GM20000 (cell line): ENCODE measurements around the gene FOXG1.

Experiments
- DNase-seq: peaks from one replicate; pipeline ENCODE4 v3.0.0; 2012; ENCODE audit warnings: low spot score
- TF ChIP-seq, protein P1 (sequence below): IDR thresholded peaks from 2 replicates; pipeline ENCODE4 v1.5.1; 2012; ENCODE audit warnings: mild to moderate bottlenecking, control low read depth; ENCODE audit errors: extremely low read depth, missing control alignments

The FOXG1 gene

DNA sequence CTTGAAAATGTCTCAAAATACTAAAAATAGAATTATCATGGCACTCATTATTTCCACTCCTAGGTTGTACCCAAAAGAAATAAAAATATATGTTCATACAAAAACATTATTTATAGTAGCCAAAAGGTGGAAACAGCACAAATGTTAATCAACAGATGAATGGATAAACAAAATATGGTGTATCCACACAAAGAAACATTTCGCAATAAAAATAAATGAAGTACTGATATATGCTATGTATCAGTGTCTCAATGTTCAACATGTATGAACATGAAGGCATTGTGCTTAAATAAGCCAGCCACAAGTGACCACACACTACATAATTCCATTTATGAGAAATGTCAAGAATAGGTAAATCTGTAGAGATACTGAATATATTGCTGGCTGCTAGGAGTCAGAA is 40.9 kb downstream of the FOXG1 start:
- TF ChIP-seq, protein P1, sequence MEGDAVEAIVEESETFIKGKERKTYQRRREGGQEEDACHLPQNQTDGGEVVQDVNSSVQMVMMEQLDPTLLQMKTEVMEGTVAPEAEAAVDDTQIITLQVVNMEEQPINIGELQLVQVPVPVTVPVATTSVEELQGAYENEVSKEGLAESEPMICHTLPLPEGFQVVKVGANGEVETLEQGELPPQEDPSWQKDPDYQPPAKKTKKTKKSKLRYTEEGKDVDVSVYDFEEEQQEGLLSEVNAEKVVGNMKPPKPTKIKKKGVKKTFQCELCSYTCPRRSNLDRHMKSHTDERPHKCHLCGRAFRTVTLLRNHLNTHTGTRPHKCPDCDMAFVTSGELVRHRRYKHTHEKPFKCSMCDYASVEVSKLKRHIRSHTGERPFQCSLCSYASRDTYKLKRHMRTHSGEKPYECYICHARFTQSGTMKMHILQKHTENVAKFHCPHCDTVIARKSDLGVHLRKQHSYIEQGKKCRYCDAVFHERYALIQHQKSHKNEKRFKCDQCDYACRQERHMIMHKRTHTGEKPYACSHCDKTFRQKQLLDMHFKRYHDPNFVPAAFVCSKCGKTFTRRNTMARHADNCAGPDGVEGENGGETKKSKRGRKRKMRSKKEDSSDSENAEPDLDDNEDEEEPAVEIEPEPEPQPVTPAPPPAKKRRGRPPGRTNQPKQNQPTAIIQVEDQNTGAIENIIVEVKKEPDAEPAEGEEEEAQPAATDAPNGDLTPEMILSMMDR: no peak
- DNase-seq: no peak

DNA sequence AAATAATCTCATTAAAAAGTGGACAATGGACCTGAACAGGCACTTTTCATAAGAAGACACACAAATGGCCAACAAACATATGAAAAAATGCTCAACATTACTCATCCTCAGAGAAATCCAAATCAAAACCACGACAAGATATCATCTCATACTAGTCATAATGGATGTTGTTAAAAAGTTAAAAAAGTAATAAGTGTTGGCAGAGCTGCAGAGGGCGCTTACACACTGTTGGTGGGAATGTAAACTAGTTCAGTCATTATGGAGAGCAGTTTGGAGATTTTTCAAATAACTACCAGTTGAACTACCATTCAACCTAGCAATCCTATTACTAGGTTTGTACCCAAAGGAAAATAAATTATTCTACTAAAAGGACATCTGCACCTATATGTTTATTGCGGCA is 47.2 kb downstream of the FOXG1 start:
- TF ChIP-seq, protein P1: no peak
- DNase-seq: no peak
